CD4-positive, alpha-beta T cell treated with Interleukin-6 at 100 ng/mL for 8 hours (primary cell): ENCODE measurements around the gene NR1H3.
"Not testable (repeated sequence)": the region's sequence is repeated elsewhere in the genome, so short reads cannot be mapped to it uniquely, and the experiment has no call there.

Experiments used
- DNase-seq: peaks from one replicate; pipeline ENCODE4 v3.0.0-alpha.2; 2020; ENCODE audit warnings: mixed read lengths, low spot score

NR1H3 gene

DNA sequence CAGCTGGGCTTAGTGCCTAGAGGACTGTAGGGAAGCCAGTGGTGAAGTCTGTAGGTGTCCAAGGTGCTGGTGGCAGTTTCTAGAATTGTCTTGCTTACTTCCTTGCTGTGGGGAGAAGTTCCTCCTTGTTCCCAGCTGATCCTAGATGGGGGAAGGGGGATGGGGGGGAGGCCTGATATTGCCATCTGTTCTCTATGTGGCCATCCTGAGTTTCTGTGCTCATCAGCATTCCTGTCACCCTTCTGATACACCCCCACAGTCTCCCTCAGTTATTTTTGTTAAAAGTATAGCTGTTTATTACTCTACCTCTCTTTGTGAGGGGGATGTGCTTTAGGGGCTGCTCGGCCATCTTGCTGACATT, 48.7 kb downstream of the NR1H3 start:
- no peak for DNase-seq

DNA sequence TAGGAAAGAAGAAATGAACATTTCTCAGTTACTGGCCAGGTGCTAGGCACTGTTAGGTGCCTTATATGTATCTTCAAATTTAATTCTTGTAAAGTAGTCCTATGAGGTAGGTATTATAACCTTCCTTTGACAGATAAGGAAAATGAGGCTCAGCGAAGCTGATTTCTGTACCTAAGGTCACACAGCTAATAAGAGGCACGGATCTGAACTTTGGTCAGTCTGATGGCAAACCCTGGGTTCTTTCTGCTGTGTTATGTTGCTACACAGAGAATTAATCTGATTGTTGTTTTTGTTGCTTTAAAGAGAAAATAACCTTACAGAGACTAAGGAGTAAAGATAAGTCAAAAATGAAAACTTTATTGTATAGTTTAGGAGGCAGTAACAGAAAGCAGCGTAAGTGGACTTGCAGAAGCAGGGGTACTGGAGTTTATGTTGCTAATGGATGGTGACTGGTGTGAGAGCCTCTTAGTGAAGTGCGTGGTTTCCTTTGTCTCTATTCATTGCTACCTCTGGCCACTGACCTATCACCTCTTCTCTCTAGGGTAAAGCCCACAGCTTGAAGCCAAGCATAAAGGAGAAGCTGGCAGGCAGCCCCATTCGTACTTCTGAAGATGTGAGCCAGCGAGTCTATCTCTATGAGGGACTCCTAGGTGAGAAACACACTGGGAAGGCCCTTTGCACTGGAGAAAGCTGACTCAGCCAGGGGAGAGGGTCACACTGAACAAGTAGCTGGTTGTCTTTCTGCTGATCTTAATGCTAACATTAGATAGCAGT, 50.4 kb downstream of the NR1H3 start:
- DNase-seq = no peak

DNA sequence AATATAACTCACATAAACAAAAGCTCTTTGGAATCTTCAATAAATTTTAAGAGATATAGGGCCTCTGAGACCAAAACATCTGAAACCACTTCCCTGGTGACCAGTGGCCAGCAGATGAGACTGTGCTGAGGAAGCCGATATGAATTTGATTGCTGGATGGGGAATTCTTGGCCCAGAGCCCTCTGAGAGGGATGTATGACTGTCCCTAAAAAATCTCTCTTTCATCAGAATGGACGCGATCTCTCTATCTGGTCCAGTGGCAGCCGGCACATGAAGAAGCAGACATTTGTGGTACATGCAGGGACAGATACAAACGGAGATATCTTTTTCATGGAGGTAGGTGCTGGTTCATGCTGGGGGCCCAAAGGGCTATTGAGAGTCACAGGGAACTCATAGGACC, 57.2 kb downstream of the NR1H3 start:
- no peak for DNase-seq

DNA sequence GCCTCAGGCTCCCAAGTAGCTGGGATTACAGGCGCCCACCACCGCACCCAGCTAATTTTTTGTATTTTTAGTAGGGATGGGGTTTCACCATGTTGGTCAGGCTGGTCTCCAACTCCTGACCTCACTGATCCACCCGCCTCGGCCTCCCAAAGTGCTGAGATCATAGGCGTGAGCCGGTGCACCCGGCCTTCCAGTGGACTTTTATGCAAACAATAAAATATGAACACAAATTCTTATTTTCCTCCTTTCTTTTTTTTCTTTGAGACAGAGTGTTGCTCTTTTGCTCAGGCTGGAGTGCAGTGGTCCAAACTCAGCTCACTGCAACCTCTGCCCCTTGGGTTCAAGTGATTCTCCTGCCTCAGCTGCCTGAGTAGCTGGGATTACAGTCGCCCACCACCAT, 58.7 kb downstream of the NR1H3 start:
- DNase-seq = not testable (repeated sequence)

DNA sequence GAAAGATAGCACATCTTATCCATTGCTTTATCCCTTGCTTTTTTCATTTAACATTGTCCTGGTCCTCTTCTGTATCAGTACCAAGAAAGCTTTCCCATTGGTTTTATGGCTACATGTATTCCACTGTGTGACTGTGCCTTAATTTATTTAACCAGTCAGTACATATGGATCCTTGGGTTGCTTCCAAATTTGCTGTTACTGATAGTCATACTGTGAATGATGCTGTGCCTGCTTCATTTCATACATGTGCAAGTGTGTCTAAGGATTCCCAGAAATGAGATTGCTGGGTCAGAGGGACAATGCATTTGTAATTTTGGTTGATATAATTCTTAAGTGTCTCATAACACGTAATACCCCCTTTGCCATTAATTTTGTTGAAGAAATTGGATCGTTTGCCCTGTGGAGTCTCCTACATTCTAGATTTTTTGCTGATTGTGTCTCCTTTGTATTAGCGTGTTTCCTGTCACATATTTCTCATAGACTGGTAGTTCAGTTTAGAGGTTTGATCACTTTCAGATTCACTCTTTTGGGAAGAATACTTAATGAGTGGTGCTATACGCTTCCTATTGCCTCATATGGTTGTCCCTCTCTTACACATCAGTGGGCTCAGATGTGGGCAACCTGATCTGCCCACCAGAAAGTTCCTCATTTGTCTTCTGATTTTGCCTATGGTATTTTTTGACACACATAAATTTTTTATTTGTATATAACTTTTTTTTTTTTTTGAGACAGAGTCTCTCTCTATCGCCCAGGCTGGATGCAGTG, 59.5 kb downstream of the NR1H3 start:
- DNase-seq = no peak

DNA sequence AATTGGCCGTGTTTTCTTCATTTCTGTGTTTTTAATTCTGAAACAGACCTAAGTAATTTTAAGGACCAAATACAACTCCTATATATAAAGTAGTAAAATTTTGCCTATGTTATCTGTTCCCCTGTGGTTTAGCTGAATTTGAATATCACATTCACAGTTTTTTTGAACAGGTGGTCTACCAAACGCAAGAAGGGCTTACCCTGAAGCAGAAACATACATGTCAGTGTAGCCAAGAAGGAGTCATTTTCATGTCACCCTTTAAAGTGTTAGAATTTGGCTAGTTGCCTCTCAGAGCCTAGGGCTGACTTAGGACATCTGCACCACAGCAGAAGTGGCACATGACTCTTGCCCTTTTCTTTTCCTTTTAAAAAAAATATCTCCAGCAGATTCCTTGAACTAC, 60.4 kb downstream of the NR1H3 start:
- no peak for DNase-seq
